IPS-NIHi7 (cell line): ENCODE results near the gene IPO11.
A peak's percentile ranks its signal among the peaks of the same experiment; 100 is the strongest.

Experiments
- DNase-seq: peaks from one replicate; pipeline ENCODE4 v3.0.0; 2012; ENCODE audit warnings: mixed read lengths; ENCODE audit errors: extremely low spot score

Gene IPO11

DNA sequence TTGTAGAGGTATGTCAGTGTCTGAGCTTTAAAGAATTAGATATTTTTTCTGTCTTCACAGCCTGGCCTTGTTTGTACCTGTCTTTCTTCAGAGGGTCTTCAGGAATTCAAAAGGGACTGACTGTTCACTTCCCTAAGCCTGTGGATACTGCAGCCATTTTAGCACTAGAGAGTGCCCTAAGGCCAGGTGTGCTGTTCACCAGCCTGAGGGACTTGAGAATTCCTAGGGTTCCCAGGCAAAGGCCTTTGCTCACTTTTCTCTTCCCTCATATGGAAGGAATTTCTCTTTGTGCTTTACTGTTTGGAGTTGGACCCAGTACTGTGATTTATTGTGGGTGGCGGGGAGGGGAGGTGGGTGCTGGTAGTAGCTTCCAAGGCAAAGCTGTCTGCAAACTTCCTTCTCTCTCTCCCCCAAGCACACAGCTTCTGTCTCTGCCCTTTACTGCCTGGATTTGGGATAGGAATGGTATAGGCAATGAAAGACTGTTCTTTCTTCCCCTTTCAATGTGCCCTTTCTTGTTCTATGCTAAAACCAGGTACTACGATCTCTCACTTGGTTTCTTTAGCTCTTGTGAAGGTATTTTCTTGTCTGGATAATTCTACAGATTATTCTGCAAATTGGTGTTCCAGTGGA, 156.4 kb downstream of the IPO11 start:
- peak; percentile 50 for DNase-seq

DNA sequence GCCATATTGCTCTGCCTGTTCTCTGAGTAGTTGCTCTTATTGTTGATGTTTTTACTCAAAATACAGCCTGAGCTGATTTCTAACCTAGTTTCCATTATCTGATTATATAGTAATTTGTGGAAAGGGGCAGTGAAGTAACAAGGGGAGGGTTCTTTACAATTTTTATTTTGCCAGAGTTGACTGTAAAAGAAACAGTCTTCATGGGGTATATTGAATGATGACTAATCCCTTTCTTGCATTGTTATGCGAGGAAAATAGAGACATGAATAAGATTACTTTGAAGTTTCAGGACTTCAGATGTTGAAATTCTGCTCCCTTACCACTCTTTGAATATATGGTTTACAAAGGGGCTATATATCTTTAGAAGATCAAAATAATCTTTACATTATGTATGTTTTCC, 156.9 kb downstream of the IPO11 start:
- no peak for DNase-seq

DNA sequence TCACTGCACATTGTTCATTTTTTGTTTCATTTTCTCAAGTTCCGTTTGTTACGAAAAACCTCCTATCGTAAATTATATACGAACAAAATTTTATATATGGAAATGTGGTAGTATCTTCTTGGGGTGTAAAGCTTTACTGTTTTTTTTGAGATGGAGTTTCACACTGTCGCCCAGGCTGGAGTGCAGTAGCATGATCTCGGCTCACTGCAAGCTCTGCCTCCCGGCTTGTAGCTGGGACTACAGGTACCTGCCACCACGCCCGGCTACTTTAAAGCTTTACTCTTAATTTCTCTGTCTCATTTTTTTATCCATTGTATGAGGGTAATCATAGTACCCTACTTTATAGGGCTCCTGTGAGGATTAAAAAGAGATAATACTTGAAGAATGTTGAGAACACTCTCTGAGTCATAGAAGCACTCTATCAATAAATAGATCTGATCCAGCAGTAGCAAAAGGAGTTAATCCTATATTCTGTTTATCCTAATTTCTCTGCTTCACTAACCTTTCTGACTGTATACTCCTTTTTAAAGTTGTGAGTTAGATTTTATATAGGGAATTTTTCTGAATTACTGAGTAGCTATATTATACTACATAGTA, 160.5 kb downstream of the IPO11 start:
- no peak for DNase-seq

DNA sequence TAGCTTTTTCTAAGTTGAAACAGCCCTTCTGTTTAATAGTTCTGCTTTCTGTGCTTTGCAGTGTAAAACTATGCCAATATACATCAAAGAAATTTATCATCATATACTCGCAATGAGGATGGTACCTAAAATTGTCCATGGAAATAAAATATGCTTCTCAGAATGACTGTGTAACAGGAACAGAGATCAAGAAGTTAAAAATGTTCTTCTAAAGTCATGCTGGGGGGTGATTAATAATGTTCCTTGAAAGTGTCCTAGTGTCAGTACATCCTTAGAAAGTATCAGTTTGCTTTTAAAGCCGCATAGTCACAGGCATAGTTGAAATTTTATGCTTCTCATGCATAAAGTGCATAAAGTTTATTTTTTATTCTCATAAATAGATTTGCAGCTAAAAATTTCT, 162.0 kb downstream of the IPO11 start:
- no peak for DNase-seq

DNA sequence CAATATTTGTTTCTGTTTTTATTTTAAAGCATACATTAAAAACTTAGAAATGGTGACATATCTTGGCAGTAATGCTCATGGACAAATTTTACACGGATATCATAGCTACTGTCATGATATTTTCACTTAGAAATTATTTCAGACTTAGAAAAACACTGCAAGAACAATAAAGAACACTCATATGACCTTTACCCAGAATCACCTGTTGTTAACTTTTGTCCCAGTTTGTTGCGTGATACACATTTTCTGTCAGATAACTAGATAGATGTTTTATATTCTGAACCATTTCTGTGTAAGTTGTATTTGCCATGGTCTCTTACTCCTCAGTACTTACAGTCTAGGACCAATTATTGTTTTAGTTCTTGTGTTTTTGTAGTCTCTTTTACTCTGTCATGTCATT, 162.5 kb downstream of the IPO11 start:
- DNase-seq = no peak

DNA sequence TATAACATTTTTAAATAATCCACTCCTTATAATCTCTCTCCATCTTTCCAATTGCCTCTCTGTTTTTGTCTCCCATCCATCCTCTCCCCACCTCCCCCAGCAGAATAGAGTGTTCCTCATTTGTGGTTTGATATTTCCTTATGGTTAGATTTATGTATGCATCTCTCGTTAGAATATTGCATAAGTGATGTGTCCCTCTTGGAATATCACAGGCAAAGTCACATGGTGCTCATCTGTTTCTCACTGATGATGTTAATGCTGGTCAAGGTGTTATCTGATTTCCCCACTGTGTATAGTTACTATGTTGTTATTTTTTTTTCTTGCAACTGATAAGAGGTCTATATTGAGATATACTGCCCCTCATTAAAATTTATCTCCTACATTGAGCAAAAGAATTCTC, 162.9 kb downstream of the IPO11 start:
- DNase-seq = no peak

DNA sequence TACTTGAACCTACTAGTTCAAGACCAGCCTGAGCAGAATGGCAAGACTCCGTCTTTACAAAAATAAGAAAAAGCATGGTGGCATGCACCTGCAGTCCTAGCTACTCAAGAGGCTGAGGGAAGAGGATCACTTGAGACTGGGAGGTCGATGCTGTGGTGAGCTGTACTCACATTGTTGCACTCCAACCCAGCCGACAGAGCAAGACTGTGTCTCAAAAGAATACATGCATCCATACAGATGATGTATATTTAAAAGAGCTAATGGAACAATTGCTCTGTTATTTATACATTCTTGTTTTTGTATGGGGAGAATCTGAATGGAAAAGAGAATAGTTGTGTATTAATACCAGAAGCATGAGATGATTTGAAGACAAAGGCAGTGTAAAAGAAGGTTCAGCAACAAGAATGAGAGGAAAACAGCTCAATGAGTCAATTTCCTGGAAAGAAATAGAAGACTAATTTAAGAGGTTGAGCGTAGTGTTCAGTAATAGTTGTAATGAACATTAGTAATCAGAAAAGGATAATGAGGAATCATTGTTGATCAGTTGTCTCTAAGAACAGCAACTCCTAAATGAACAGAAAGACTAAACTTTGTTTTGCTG, 164.1 kb downstream of the IPO11 start:
- no peak for DNase-seq

DNA sequence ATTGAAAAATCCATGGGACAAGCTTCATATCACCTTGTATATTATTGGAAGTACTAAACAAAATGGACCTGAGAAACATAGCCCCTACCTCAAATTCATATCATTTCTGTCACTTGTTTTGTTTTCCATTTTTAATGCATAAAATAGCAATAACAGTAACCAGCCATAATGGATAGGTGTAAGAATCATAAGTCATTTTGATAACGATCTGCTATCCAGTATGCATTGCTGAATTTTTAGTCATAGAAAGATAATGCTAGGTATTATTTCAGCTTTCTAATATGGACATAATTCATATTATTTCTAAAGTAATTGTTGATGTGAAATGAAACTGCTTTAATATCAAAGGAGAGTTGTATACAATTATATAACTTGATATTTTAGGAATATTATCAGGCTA, 164.9 kb downstream of the IPO11 start:
- no peak for DNase-seq

DNA sequence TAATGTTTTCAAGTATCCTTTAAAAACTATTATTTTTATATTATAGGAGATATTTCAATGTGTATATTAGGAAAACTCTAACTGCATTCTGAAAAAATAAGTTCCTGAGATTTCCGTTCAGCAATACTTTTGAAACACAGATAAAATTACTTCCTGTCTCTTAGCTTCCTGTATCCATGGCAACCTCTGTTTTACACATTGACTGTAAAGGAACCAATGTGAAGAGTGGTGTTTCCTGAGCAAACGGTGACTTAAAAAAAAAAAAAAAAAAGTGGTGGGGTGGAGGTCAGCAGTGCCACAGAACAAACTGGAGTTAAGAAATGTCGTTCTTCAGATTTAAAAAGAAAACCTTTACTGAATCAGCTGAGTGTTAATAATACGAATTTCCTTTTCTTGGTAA, 166.0 kb downstream of the IPO11 start, which contains the start of gene LRRC70:
LRRC70 (plus strand) TSS at position 280 of the 400 bp plus-strand sequence. CDS start 620 bp downstream, outside the sequence.
- DNase-seq = peak; percentile 25

DNA sequence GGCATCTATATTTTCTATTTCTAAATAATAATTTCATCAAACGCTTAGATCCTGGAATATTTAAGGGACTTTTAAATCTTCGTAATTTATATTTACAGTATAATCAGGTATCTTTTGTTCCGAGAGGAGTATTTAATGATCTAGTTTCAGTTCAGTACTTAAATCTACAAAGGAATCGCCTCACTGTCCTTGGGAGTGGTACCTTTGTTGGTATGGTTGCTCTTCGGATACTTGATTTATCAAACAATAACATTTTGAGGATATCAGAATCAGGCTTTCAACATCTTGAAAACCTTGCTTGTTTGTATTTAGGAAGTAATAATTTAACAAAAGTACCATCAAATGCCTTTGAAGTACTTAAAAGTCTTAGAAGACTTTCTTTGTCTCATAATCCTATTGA, 167.2 kb downstream of the IPO11 start:
- no peak for DNase-seq

DNA sequence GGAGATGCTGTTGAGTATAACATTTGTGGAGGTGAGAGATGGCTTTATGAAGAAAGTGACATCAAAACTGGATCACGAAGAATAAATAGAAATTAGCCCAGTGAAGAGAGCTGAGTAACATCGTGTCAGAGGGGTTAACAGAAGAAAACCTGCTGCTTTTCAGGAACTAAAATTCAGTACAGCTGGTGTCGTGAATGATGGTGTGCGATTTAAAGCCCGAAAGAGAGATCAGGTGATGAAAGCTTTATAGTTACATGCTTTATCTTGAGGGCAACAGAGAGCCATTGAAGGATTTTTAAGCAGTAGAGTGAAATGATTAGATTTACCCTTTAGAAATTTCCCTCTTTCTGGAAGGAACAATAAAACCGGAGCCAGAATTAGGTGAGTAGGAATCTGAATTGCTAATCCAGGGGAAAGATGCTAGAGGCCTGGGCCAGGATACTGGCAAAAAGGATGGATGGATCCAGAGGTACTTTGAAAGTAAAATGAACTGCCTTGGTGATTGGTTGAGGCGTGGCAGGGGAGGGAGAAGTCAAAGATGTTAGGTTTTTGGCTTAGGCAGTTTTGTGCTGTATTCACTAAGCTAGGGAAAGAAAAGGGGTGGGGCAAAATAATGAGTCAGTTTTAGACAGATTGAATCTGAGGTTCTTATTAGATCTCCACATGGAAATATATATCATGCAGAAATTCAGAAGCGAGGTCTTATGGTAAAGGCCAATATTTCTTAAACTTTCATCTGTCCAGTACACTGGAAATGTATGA, 169.5 kb downstream of the IPO11 start:
- no peak for DNase-seq

DNA sequence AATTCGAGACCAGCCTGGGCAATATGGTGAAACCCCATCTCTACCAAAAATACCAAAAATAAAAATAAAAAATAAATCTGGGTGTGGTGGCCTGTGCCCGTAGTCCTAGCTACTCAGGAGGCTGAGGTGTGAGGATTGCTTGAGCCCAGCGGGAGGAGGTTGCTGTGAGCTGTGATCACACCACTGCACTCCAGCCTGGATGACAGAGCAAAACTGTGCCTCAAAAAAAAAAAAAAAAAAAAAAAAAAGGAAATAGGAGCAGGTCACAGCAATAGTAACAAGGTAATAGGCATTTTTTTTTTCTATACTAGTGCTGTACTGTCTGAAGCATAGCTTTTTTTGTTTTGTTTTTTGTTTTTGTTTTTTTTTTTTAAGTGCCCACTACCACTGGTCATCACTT, 171.8 kb downstream of the IPO11 start:
- no peak for DNase-seq

DNA sequence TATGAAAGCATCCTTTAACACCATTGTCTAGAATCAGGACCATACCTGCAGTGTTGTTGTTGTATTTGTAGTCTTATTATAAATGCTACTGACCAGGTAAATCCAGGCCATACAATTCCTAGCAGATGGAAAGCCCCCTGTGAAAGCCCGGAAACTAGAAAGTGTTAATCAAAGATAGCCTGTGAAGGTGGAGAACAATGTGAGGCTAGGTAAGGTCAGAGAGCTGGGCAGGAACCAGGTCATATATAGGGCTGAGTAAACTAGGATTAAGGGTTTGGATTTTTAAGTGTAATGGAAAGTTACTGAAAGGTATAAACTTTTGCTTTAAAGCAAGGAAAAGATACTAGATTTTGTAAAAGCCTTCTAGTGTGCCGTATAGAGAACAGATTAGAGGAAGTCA, 172.7 kb downstream of the IPO11 start:
- no peak for DNase-seq

DNA sequence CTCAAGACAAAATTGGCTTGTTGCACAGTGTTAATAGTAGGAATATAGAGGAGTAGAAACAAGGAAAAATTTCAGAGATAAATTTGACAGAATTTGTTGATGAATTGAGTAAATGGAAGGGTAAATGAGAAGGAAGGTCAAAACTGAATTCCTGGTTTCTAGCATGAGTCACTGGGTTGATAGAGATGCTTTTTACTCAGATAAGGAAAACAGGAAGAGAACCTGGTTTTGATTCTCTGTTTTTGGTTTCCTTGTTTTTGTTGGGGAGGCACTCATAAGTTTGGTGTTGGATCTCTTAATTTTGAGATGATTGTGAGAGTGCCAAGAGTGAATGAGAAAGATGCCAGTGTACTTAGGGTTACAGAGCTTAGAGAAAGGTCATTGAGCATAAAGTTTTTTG, 173.2 kb downstream of the IPO11 start:
- DNase-seq = no peak

DNA sequence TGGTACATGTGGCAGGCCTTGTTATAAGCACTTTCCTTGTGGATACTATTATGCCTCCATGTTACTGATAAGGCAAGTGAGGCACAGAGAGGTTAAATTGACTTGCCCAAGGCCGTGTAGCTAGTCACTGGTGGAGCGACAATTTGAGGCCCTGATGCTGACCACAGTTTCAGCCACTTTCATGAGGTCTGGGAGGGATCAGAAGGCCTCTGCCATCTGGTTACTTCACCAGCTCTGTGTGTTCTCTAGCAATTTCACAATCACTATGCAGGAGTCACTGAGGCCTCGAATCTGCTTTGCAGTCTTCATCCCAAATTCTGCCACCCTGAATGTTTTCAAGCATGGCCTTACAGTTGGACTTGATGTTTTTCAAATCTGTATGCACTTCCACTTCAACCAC, 175.2 kb downstream of the IPO11 start:
- DNase-seq = no peak

DNA sequence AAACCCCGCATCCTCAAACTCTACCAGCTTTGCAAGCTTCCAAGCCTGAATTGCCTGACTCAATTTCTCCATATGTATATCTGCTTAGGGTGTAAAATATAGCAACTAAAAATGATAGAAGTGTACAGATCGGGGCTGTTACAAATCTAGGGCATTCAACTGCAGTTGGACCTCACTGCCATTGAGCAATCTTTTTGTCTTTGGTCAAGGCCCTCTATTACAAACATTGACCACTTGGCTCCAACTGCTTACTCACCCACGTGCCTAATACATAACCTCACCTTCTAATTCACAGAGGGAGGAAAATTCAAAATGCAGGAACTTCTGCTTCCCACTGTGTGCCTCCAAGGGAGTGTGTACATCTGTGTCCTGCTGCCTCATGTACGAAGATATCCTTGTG, 176.1 kb downstream of the IPO11 start:
- DNase-seq = no peak

DNA sequence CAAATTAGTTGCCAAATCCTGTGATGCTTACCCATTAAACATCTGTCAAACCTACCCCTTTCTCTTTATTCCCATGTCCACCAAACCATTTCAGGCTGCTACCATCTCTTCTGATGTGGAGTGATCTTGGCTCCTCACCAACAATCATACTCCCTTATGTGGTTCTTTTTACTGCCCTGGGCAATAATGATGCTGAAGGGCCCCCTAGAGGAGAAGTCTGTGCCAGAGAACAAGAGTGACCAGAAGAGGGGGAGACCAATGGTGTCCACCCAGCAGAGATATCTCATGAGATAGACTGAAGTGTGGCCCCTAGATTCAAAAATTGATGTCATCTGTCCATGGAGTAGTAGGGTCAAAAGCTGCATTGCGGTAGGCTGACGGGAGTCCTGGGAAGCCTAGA, 176.9 kb downstream of the IPO11 start:
- no peak for DNase-seq

DNA sequence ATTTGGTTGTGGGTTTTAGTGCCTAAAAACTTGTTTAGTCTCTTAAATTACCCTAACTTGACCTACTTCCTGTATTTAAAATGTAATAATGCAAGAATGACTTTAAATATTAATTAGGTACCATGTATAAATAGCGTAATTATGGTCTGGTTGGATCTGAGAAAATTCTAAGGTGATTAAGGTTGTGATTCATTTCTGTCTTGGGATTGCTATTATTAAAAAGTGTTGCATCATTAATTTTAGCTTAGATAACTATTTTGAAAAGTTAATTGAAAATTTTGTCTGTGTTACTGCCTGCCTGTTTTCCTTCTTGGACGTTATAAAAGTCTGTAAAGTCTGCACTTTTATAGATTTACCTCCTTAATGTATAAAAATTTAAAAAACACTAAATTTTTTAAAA, 177.8 kb downstream of the IPO11 start:
- DNase-seq = no peak

DNA sequence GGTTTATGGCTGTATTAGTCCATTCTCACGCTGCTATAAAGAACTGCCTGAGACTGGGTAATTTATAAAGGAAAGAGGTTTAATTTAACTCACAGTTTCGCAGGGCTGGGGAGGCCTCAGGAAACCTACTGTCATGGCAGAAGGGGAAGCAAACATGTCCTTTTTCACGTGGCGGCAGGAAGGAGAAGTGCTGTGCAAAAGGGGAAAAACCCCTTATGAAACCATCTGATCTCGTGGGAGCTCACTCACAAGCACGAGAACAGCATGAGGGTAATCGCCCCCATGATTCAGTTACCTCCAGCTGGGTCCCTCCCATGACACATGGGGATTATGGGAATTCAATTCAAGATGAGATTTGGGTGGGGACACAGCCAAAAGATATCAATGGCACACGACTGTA, 180.0 kb downstream of the IPO11 start:
- no peak for DNase-seq

DNA sequence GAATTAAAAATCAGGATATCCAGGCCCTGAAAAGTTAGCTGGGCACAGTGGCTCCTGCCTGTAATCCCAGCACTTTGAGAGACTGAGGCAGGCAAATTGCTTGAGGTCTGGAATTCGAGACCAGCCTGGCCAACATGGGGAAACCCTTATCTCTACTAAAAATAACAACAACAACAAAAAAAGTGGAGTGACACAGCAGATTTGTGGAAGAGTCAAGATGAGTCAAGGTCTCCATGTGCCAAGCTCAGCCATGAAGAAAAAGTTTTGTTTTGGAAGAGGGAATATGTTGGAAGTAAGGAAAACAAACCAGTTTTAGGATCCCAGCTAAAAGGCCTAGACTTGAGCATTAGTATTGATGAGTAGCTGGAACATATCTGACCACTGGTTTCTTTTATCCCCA, 180.8 kb downstream of the IPO11 start:
- no peak for DNase-seq

DNA sequence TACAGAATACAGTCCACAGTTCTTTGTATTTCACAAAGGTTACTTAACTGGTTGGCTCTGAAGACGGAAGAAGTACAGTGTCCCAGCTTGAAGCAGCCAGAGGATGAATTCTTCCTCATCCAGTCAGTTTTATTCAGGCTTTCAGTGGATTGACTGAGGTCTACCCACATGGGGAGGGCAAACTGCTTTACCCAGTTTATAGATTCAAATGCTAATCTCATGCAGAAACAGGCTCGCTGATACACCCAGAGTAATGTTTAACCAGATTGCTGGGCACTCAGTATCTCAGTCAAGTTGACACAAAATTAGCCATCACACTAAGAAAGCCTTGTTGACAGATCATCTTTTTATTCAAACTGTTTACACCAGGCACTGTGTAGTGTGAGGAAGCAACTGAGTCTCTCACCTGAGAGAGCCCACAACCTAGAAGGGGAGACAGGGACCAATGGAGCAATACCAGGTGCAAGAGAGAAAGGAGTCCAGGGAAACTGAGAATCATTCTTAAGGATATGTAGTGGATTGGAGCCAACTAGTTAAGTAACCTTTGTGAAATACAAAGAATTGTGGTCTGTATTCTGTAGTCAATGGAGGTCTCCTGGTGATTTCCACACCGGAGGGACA, 181.9 kb downstream of the IPO11 start:
- no peak for DNase-seq

DNA sequence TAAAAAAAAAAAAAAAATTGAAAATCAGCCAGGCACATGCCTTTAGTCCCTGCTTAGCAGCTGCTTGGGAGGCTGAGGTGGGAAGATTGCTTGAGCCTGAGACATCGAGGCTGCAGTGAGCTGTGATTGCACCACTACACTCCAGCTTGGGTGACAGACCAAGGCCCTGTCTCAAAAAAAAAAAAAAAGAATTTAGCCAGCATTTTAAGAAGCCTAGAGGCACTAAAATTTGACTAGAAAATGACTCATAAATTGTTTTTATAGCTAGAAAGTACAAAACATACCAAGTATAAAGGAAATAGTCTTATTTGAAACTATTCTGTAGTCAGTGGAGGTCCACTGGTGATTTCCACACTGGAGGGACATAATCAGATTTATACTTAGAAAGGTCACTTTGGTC, 183.5 kb downstream of the IPO11 start:
- no peak for DNase-seq
